Measurements from ENCODE around the gene MBP.

GRCh38 chr18:76977684-76978232 lies 154.8 kb downstream of the MBP start:
- TF ChIP-seq CTCF (IDR thresholded peaks at IDR 0.05; ENCODE audit: insufficient read depth, low read length) (no peak), GABPA (IDR thresholded peaks at IDR 0.05; ENCODE audit: low read depth) (no peak), POLR2AphosphoS5 (IDR thresholded peaks at IDR 0.05; ENCODE audit: low read depth) (no peak)
- TF ChIP-seq, protein P1, sequence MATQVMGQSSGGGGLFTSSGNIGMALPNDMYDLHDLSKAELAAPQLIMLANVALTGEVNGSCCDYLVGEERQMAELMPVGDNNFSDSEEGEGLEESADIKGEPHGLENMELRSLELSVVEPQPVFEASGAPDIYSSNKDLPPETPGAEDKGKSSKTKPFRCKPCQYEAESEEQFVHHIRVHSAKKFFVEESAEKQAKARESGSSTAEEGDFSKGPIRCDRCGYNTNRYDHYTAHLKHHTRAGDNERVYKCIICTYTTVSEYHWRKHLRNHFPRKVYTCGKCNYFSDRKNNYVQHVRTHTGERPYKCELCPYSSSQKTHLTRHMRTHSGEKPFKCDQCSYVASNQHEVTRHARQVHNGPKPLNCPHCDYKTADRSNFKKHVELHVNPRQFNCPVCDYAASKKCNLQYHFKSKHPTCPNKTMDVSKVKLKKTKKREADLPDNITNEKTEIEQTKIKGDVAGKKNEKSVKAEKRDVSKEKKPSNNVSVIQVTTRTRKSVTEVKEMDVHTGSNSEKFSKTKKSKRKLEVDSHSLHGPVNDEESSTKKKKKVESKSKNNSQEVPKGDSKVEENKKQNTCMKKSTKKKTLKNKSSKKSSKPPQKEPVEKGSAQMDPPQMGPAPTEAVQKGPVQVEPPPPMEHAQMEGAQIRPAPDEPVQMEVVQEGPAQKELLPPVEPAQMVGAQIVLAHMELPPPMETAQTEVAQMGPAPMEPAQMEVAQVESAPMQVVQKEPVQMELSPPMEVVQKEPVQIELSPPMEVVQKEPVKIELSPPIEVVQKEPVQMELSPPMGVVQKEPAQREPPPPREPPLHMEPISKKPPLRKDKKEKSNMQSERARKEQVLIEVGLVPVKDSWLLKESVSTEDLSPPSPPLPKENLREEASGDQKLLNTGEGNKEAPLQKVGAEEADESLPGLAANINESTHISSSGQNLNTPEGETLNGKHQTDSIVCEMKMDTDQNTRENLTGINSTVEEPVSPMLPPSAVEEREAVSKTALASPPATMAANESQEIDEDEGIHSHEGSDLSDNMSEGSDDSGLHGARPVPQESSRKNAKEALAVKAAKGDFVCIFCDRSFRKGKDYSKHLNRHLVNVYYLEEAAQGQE (IDR thresholded peaks at IDR 0.05; ENCODE audit: insufficient replicate concordance, low read depth): no peak

Measured in HL-60 (cell line).